ENCODE measurements around the gene PIK3C2G. TPM values are rescaled to one million over a fixed set of nuclear protein-coding genes. Genes with fewer than 3 reads are reported as not detected.

Gene PIK3C2G
- total RNA-seq, 1 donor from 2014 or later = 2.7 TPM

- H3K27me3 Mint-ChIP-seq (ENCODE audit: low read depth) = no peaks in the 10 kb centered on the region
- peaks cover 14% of the 10 kb centered on the region for H3K36me3 Mint-ChIP-seq
- H3K27ac Mint-ChIP-seq = no peak overlapping the region
- TF ChIP-seq CTCF (IDR thresholded peaks at IDR 0.05; ENCODE audit: unreplicated experiment) = no peak
- no peaks in the 10 kb centered on the region for H3K4me1 Mint-ChIP-seq
- DNase-seq (ENCODE audit: low spot score in 2 of 2, unreplicated experiment in 2 of 2) = no peak
- H3K9me3 Mint-ChIP-seq = peaks cover 54% of the 10 kb centered on the region
- no peak overlapping the region for H3K4me3 Mint-ChIP-seq
Measured at GRCh38 chr12:18658179-18658578, 396.9 kb downstream of the PIK3C2G start.

DNA sequence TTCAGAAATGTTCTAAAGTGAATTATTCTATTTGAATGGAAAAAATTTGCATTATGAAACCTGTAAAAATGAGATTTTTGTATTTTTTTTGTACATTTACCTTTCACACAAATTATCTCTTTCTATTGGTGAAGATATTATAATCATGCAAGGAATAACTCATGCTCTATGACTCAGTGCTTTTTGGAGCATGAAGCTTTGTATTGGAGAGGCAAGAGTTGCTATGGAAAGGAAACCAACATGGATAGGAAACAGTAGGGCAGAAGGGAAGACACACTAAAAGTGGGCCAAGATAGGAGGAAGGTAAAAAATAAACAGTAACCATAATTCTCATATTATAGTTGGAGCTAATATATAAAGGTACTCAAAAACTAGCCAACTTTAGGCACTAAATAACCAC, 397.5 kb downstream of the PIK3C2G start:
- no peak for DNase-seq (ENCODE audit: low spot score in 2 of 2, unreplicated experiment in 2 of 2)
- H3K4me3 Mint-ChIP-seq = no peak overlapping the region
- no peak for TF ChIP-seq CTCF (IDR thresholded peaks at IDR 0.05; ENCODE audit: unreplicated experiment)
- H3K36me3 Mint-ChIP-seq = peaks cover 14% of the 10 kb centered on the region
- H3K4me1 Mint-ChIP-seq = no peaks in the 10 kb centered on the region
- no peak overlapping the region for H3K27ac Mint-ChIP-seq
- H3K9me3 Mint-ChIP-seq = peaks cover 59% of the 10 kb centered on the region
- no peaks in the 10 kb centered on the region for H3K27me3 Mint-ChIP-seq (ENCODE audit: low read depth)

GRCh38 chr12:18676141-18676540, 414.8 kb downstream of the PIK3C2G start:
- TF ChIP-seq CTCF (IDR thresholded peaks at IDR 0.05; ENCODE audit: unreplicated experiment) = no peak
- DNase-seq (ENCODE audit: low spot score in 2 of 2, unreplicated experiment in 2 of 2) = no peak
- Mint-ChIP-seq H3K4me1 (peaks cover 3% of the 10 kb centered on the region), H3K9me3 (peaks cover 15% of the 10 kb centered on the region), H3K36me3 (no peaks in the 10 kb centered on the region), H3K4me3 (no peak overlapping the region), H3K27me3 (ENCODE audit: low read depth) (no peaks in the 10 kb centered on the region), H3K27ac (no peak overlapping the region)

DNA sequence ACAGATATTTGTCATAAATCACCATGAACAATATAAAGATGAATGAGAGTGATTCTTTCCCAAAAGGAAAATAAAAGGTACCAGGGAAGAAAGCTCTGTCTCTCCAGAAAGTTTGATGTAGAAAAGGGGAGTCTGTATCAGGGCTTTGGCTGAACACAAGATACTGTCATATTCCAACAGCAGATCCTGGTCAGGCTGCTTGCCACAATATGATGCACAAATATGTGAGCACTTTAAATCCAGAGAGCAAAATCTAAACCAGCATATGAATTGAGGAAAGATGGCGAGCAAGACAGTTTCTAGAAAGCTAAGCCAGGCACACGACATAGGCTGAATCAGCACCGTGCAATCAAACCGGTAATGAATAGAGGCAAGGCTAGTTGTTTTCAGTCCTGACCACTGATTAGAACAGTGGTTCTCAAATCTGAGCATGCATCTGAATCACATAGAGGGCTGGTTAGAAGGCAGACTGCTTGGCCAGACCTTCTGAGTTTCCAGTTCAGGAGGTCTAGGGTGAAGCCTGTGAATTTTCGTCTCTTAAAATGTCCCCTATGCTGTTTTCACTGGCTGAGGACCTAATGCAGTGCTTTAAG, 415.8 kb downstream of the PIK3C2G start:
- no peak for DNase-seq (ENCODE audit: low spot score in 2 of 2, unreplicated experiment in 2 of 2)
- H3K4me3 Mint-ChIP-seq = no peak overlapping the region
- no peaks in the 10 kb centered on the region for H3K27me3 Mint-ChIP-seq (ENCODE audit: low read depth)
- TF ChIP-seq CTCF (IDR thresholded peaks at IDR 0.05; ENCODE audit: unreplicated experiment) = no peak
- H3K36me3 Mint-ChIP-seq = no peaks in the 10 kb centered on the region
- no peak overlapping the region for H3K27ac Mint-ChIP-seq
- H3K9me3 Mint-ChIP-seq = peaks cover 15% of the 10 kb centered on the region
- peaks cover 3% of the 10 kb centered on the region for H3K4me1 Mint-ChIP-seq

DNA sequence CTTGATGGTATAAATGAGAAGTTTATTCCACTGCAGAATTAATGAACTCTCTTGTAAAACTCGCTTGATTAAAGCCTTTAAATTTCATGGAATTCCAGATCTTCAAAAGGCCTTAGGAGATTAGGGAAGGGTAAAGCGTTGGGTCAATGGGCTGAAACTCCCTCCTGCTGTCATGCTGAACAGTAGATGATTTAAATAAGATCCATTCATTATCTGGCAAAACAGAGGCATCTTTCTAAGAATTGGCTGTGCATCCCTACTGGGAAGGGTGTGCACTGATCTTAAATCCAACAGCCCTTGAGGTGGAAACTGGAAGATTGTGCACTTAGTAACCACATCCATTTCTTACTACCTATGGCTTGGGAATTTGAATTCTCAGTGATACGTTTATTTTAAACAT, 420.5 kb downstream of the PIK3C2G start:
- H3K4me3 Mint-ChIP-seq = no peak overlapping the region
- H3K4me1 Mint-ChIP-seq = peaks cover 2% of the 10 kb centered on the region
- no peak for DNase-seq (ENCODE audit: low spot score in 2 of 2, unreplicated experiment in 2 of 2)
- no peak overlapping the region for H3K27ac Mint-ChIP-seq
- no peaks in the 10 kb centered on the region for H3K27me3 Mint-ChIP-seq (ENCODE audit: low read depth)
- H3K9me3 Mint-ChIP-seq = peaks cover 7% of the 10 kb centered on the region
- TF ChIP-seq CTCF (IDR thresholded peaks at IDR 0.05; ENCODE audit: unreplicated experiment) = no peak
- no peaks in the 10 kb centered on the region for H3K36me3 Mint-ChIP-seq

All from mesothelial cell of epicardium (in vitro differentiated cells).